WTC11 (cell line): ENCODE measurements around the gene CDK2. TPM values are rescaled to one million over a fixed set of nuclear protein-coding genes. Genes with fewer than 3 reads are reported as not detected.
"Not testable (repeated sequence)": the region's sequence is repeated elsewhere in the genome, so short reads cannot be mapped to it uniquely, and the experiment has no call there.

Source experiments
- ATAC-seq: fragments of 200-7000 bp; cut with Tn5 transposase; 2 replicates; pipeline ENCODE4 v1.10.0; 2021; ENCODE audit warnings: mild to moderate bottlenecking, moderate library complexity
- CTCF ChIA-PET: fragments of 300-600 bp; sonication (Branson Sonifier 250); formaldehyde crosslinking; loops from one replicate; lab custom pipeline; 2021; ENCODE audit warnings: antibody characterized with exemption; lab: Charles Lee
- POLR2A ChIA-PET: fragments of 350-600 bp; sonication (Branson Sonifier 250); formaldehyde crosslinking; loops from one replicate; lab custom pipeline; 2021; ENCODE audit warnings: antibody characterized with exemption; lab: Charles Lee
- DNase-seq: peaks from one replicate; pipeline ENCODE4 v3.0.0; 2021; ENCODE audit warnings: low spot score
- H3K27ac Mint-ChIP-seq: 2 replicates; pipeline ENCODE4 v1.8.0; 2021; ENCODE audit warnings: mixed read lengths
- H3K27me3 Mint-ChIP-seq: 2 replicates; pipeline ENCODE4 v1.8.0; 2021; ENCODE audit warnings: low read depth, mild to moderate bottlenecking, moderate library complexity, mixed read lengths
- H3K36me3 Mint-ChIP-seq: 2 replicates; pipeline ENCODE4 v1.8.0; 2021; ENCODE audit warnings: mixed read lengths
- H3K4me1 Mint-ChIP-seq: 2 replicates; pipeline ENCODE4 v1.8.0; 2022; ENCODE audit warnings: mixed read lengths
- H3K4me3 Mint-ChIP-seq: 2 replicates; pipeline ENCODE4 v1.8.0; 2021; ENCODE audit warnings: mild to moderate bottlenecking, moderate library complexity, mixed read lengths
- H3K9me3 Mint-ChIP-seq: 2 replicates; pipeline ENCODE4 v1.8.0; 2021; ENCODE audit warnings: mixed read lengths
- ATF1 ChIP-seq: sonication (generic); formaldehyde crosslinking; IDR thresholded peaks from 2 replicates; pipeline ENCODE4 v1.8.1; 2023; ENCODE audit warnings: mild to moderate bottlenecking, moderate library complexity, missing genetic modification reagents
- E2F4 ChIP-seq: sonication (generic); formaldehyde crosslinking; IDR thresholded peaks from 2 replicates; pipeline ENCODE4 v1.8.1; 2022; ENCODE audit warnings: low read depth, mild to moderate bottlenecking, moderate library complexity, missing genetic modification reagents, borderline replicate concordance
- ERG ChIP-seq: fragments of 250-450 bp; sonication (Bioruptor Pico); IDR thresholded peaks from 2 replicates; pipeline ENCODE4 v1.8.0; 2021; ENCODE audit warnings: mild to moderate bottlenecking
- GRHL2 ChIP-seq: fragments of 250-450 bp; sonication (Bioruptor Pico); IDR thresholded peaks from 2 replicates; pipeline ENCODE4 v1.8.0; 2022; ENCODE audit warnings: mild to moderate bottlenecking, moderate library complexity; ENCODE audit not compliant: insufficient replicate concordance, severe bottlenecking
- RELA ChIP-seq: sonication (generic); formaldehyde crosslinking; IDR thresholded peaks from 2 replicates; pipeline ENCODE4 v1.8.1; 2022; ENCODE audit warnings: missing genetic modification reagents, mild to moderate bottlenecking, borderline replicate concordance
- TEAD1 ChIP-seq: sonication (generic); formaldehyde crosslinking; IDR thresholded peaks from 2 replicates; pipeline ENCODE4 v1.8.0; 2022; ENCODE audit warnings: mild to moderate bottlenecking, missing genetic modification reagents
- TP53 ChIP-seq: sonication (generic); formaldehyde crosslinking; IDR thresholded peaks from 2 replicates; pipeline ENCODE4 v1.8.1; 2023; ENCODE audit warnings: mild to moderate bottlenecking, missing genetic modification reagents
- ZBTB21 ChIP-seq: sonication (generic); formaldehyde crosslinking; IDR thresholded peaks from 2 replicates; pipeline ENCODE4 v1.8.1; 2023; ENCODE audit warnings: mild to moderate bottlenecking, missing genetic modification reagents, borderline replicate concordance
- ZNF416 ChIP-seq: fragments of 250-450 bp; sonication (Bioruptor Pico); IDR thresholded peaks from 2 replicates; pipeline ENCODE4 v1.9.0; 2021; ENCODE audit warnings: mild to moderate bottlenecking, inconsistent platforms
- total RNA-seq: library from RNA; stranded (reverse); gene quantifications from 3 replicates; pipeline ENCODE4 v1.2.3, GENCODE V29; 2021
- TF ChIP-seq, protein P1 (sequence below): sonication (generic); formaldehyde crosslinking; IDR thresholded peaks from 2 replicates; pipeline ENCODE4 v1.8.1; 2023; ENCODE audit warnings: mild to moderate bottlenecking, missing genetic modification reagents
- TF ChIP-seq, protein P2 (sequence below): sonication (generic); formaldehyde crosslinking; IDR thresholded peaks from 2 replicates; pipeline ENCODE4 v1.8.1; 2023; ENCODE audit warnings: mild to moderate bottlenecking, moderate library complexity, missing genetic modification reagents

The CDK2 gene
- total RNA-seq, 1 experiment from 2014 or later, result 43.1 TPM

DNA sequence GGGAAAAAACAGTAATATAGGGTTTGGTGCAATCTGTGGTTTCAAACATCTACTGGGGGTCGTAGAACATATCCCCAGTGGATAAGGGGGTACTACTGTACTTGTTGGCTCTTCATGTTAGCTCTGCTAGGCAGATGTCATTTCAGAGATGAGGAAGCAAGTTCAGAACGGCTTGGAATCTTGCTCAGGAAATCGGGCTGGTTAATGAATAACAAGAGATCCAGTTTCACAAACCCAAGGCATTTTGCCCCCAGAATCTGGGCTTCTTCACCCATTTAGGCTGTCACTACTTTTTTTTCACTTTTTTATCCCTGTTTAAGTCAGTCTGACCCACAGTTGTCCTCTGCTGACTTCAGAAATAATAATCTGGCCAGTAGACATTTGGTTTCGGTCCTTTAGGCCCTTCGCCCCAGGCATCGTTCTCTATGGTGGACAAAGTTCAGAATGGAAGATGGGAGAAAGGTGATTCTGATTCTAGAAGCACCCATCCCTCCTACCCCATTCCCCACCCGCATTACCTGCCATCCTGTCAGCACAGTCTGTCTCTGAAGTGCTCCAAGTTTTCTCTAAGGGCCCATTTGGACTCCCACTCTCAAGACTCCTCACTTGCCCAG, 35.0 kb downstream of the CDK2 start:
- peaks cover 13% of the 10 kb centered on the region for H3K4me1 Mint-ChIP-seq
- peaks cover 39% of the 10 kb centered on the region for H3K36me3 Mint-ChIP-seq
- no peak overlapping the region for H3K4me3 Mint-ChIP-seq
- H3K27ac Mint-ChIP-seq, result no peak overlapping the region; the same call in 1 of the 2 replicates
- TF ChIP-seq GRHL2 (CRISPR knock-in tag), result no peak
- TF ChIP-seq TP53 (CRISPR knock-in tag), result no peak
- TF ChIP-seq TEAD1 (CRISPR knock-in tag), result no peak
- no peak for TF ChIP-seq ERG (CRISPR knock-in tag)
- TF ChIP-seq ZNF416 (CRISPR knock-in tag), result no peak
- TF ChIP-seq, all 79 proteins: peak for 0
- H3K9me3 Mint-ChIP-seq, result no peaks in the 10 kb centered on the region
- no peaks in the 10 kb centered on the region for H3K27me3 Mint-ChIP-seq
- ChIA-PET POLR2A (no interaction called here), CTCF (no interaction called here)
- ATAC-seq (no peak), DNase-seq (no peak)

GRCh38 chr12:56003376-56003775, 36.7 kb downstream of the CDK2 start:
- H3K4me3 Mint-ChIP-seq, H3K27ac Mint-ChIP-seq, H3K9me3 Mint-ChIP-seq, DNase-seq, ATAC-seq, H3K27me3 Mint-ChIP-seq, POLR2A ChIA-PET: not testable (repeated sequence)
- Mint-ChIP-seq H3K36me3 (peaks cover 39% of the 10 kb centered on the region), H3K4me1 (peaks cover 15% of the 10 kb centered on the region)
- CTCF ChIA-PET, result interaction anchor here (0.6 kb wide), 1 partner anchor 626 kb away, joined by 3 read pairs; the partner anchor contains the start of gene BAZ2A

DNA sequence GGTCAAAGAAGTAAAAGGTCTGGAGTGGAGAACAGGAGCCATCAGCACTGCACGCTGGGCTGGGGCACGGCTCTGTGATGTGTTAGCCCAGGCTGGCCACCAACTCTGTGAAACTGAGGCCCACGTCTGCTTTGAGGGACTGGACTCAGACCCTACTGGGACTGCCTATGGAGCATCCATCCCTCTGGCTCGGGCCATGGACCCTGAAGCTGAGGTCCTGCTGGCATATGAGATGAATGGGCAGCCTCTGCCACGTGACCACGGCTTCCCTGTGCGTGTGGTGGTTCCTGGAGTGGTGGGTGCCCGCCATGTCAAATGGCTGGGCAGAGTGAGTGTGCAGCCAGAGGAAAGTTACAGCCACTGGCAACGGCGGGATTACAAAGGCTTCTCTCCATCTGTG, 37.6 kb downstream of the CDK2 start:
- H3K27ac Mint-ChIP-seq, result no peak overlapping the region
- ATAC-seq (no peak), DNase-seq (no peak)
- peaks cover 38% of the 10 kb centered on the region for H3K36me3 Mint-ChIP-seq
- H3K4me1 Mint-ChIP-seq, result peaks cover 19% of the 10 kb centered on the region
- no peaks in the 10 kb centered on the region for H3K9me3 Mint-ChIP-seq
- CTCF ChIA-PET, result interaction anchor here (1.0 kb wide), 1 partner anchor 25 kb away, joined by 3 read pairs; no protein-coding TSS in a partner anchor
- H3K27me3 Mint-ChIP-seq, result no peaks in the 10 kb centered on the region; the same call in 1 of the 2 replicates
- H3K4me3 Mint-ChIP-seq, result no peak overlapping the region
- no peak for TF ChIP-seq ZBTB21 (CRISPR knock-in tag)
- no peak for TF ChIP-seq RELA (CRISPR knock-in tag)
- TF ChIP-seq, protein P1, sequence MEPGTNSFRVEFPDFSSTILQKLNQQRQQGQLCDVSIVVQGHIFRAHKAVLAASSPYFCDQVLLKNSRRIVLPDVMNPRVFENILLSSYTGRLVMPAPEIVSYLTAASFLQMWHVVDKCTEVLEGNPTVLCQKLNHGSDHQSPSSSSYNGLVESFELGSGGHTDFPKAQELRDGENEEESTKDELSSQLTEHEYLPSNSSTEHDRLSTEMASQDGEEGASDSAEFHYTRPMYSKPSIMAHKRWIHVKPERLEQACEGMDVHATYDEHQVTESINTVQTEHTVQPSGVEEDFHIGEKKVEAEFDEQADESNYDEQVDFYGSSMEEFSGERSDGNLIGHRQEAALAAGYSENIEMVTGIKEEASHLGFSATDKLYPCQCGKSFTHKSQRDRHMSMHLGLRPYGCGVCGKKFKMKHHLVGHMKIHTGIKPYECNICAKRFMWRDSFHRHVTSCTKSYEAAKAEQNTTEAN (CRISPR knock-in tag), result no peak
- no peak for TF ChIP-seq E2F4 (CRISPR knock-in tag)
- TF ChIP-seq, protein P2, sequence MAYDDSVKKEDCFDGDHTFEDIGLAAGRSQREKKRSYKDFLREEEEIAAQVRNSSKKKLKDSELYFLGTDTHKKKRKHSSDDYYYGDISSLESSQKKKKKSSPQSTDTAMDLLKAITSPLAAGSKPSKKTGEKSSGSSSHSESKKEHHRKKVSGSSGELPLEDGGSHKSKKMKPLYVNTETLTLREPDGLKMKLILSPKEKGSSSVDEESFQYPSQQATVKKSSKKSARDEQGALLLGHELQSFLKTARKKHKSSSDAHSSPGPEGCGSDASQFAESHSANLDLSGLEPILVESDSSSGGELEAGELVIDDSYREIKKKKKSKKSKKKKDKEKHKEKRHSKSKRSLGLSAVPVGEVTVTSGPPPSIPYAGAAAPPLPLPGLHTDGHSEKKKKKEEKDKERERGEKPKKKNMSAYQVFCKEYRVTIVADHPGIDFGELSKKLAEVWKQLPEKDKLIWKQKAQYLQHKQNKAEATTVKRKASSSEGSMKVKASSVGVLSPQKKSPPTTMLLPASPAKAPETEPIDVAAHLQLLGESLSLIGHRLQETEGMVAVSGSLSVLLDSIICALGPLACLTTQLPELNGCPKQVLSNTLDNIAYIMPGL, result no peak
- no peak for TF ChIP-seq TEAD1 (CRISPR knock-in tag)
- TF ChIP-seq ATF1, result no peak
- POLR2A ChIA-PET, result no interaction called here
